Thymus (tissue), 11 donors: ENCODE data around the gene SACS. TPM values are rescaled to one million over a fixed set of nuclear protein-coding genes. Genes with fewer than 3 reads are reported as not detected.

Experiments
- DNase-seq, 9 donors: peaks; one replicate each; pipeline ENCODE4 v3.0.0-alpha.2; 2013; ENCODE audit warnings: low spot score in 9 of 9, low read depth in 6 of 9, missing footprints in 1 of 9
- H3K27ac ChIP-seq, 2 donors: one replicate each; pipeline ENCODE4 v1.5.1; 2013; ENCODE audit warnings: control low read depth in 1 of 2, low read depth in 1 of 2, low read length in 1 of 2, mild to moderate bottlenecking in 1 of 2, moderate library complexity in 1 of 2
- H3K27me3 ChIP-seq, 2 donors: one replicate each; pipeline ENCODE4 v1.5.1; 2013; ENCODE audit warnings: low read length in 1 of 2; ENCODE audit not compliant: control insufficient read depth in 2 of 2, insufficient read depth in 1 of 2
- H3K36me3 ChIP-seq, 2 donors: one replicate each; pipeline ENCODE4 v1.5.1; 2013; ENCODE audit warnings: low read length in 1 of 2, mild to moderate bottlenecking in 1 of 2, moderate library complexity in 1 of 2; ENCODE audit not compliant: control insufficient read depth in 2 of 2, insufficient read depth in 2 of 2
- H3K4me1 ChIP-seq, 2 donors: one replicate each; pipeline ENCODE4 v1.5.1; 2013; ENCODE audit warnings: low read length in 2 of 2; ENCODE audit not compliant: control insufficient read depth in 2 of 2, insufficient read depth in 2 of 2
- H3K4me3 ChIP-seq, 2 donors: one replicate each; pipeline ENCODE4 v1.5.1; 2013; ENCODE audit warnings: low read length in 2 of 2, control low read depth in 1 of 2, mild to moderate bottlenecking in 1 of 2
- H3K9me3 ChIP-seq, 2 donors: one replicate each; pipeline ENCODE4 v1.5.1; 2013; ENCODE audit warnings: low read length in 1 of 2, mild to moderate bottlenecking in 1 of 2; ENCODE audit not compliant: control insufficient read depth in 2 of 2, insufficient read depth in 1 of 2
- WGBS: extraction: QIAGEN DNeasy Blood & Tissue Kit; methylation state at CpG from one replicate; pipeline ENCODE4 v1.1.7; 2013; 5-methylcytosine and 5-hydroxymethylcytosine counted together
- polyA plus RNA-seq: library from polyadenylated mRNA; stranded (reverse); fragments of 200-250 nt; gene quantifications from one replicate; pipeline ENCODE4 v1.2.3, GENCODE V29; 2013
- total RNA-seq: library from RNA; stranded (reverse); fragments of 120-200 nt; gene quantifications from one replicate; pipeline ENCODE4 v1.2.4, GENCODE V29; 2013
- donor health status: healthy.

SACS gene
- total and polyA plus RNA-seq, 2 donors = 8.1 to 11.4 TPM

DNA sequence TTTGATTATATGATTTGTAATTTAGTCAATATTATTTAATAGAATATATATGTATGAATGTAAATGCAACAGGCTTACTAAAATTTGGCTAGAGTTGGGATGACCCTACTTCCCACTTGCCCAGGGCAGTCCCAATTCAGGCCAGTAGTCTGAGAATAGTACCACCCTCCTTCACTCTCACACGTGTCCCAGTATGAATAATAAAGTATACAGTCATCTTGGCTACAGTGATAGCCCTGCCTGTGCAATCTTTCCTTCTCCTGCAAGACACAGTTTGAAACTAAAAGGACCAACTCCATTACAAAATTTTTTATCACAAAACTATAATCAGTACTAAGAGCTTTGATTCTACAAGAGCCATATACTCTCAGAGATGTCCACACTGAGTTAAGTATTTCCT is 76.2 kb downstream of the SACS start:
- DNase-seq = no peak
- peaks cover 23 to 32% of the 10 kb centered on the region in 2 donors for H3K36me3 ChIP-seq
- 97% methylated on average over 1 of the region's 1 CpG for WGBS

DNA sequence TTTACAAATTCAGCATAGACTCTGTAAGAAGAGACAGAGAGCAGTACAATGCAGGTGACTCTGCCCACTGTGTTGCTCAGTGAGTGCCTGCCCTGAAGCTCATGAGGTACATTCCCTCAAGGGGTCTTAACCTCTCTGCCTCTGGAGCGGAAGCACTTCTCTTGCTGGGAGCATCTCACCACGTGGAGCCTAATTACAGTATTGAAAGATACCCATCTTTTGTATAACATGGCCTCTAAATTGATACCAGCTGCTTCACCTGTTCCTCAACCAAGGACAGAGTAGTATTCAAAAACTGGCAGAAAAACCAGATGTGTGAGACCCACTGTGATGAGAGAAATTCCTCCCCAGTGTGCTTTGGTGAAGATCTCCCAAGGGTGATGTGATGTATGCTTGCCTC is 77.1 kb downstream of the SACS start:
- no peak for DNase-seq
- Histone ChIP-seq H3K9me3 (no peaks in the 10 kb centered on the region), H3K27me3 (no peaks in the 10 kb centered on the region), H3K36me3 (peaks cover 20 to 27% of the 10 kb centered on the region in 2 donors), H3K27ac (no peak overlapping the region), H3K4me1 (no peaks in the 10 kb centered on the region), H3K4me3 (no peak overlapping the region)
- WGBS = 97% methylated on average over 2 of the region's 2 CpGs

More for the DNA sequence above, 76.2 kb downstream of the SACS start:
- H3K27me3 ChIP-seq = no peaks in the 10 kb centered on the region
- no peaks in the 10 kb centered on the region for H3K9me3 ChIP-seq
- H3K4me1 ChIP-seq = no peaks in the 10 kb centered on the region
- no peak overlapping the region for H3K4me3 ChIP-seq
- H3K27ac ChIP-seq = no peak overlapping the region

DNA sequence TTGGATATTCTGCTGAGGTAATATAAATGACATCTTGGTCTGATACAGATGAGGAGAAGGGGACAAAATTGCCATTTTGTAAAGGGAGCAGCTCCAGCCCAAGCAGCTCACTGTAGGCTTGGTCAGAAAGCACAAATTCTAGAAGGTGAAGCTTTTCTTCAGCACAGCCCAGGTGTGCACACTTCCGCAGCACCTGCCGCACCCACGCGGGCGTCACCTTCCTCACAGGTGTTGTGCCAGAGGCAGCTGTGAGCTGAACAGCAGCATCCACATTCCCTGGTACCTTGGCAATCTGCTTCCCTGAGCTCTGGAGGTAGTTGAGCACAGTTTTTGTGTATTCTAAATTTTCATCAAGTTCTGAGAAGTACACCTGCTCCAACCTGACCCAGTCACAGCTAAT is 79.0 kb downstream of the SACS start:
- no peaks in the 10 kb centered on the region for H3K4me1 ChIP-seq
- H3K27me3 ChIP-seq = no peaks in the 10 kb centered on the region
- peaks cover 17 to 22% of the 10 kb centered on the region in 2 donors for H3K36me3 ChIP-seq
- H3K27ac ChIP-seq = no peak overlapping the region
- no peak for DNase-seq
- WGBS = 96% methylated on average over 5 of the region's 5 CpGs
- no peak overlapping the region for H3K4me3 ChIP-seq
- no peaks in the 10 kb centered on the region for H3K9me3 ChIP-seq

DNA sequence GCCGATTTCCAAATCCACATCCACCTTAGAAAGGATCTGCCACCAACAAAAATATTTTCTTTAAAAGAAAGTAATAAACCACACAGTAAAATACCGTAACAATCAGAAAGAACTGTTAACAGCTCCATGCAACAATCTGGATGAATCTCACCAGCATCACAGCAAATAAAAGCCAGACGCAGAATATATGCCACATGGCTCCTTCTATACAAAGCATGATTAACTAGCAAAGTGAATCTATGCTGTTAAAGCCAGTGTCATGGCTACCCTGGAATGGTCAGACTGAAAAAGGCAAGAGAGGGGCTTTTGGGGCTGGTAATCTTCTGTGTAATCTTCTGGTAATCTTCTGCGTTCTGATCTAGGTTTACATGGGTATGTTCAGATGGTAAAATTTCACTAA is 81.3 kb downstream of the SACS start:
- WGBS = 74% methylated on average over 4 of the region's 4 CpGs
- DNase-seq = no peak
- Histone ChIP-seq H3K9me3 (no peaks in the 10 kb centered on the region), H3K4me1 (no peaks in the 10 kb centered on the region), H3K27ac (no peak overlapping the region), H3K4me3 (no peak overlapping the region), H3K27me3 (no peaks in the 10 kb centered on the region), H3K36me3 (peaks cover 17 to 30% of the 10 kb centered on the region in 2 donors)

DNA sequence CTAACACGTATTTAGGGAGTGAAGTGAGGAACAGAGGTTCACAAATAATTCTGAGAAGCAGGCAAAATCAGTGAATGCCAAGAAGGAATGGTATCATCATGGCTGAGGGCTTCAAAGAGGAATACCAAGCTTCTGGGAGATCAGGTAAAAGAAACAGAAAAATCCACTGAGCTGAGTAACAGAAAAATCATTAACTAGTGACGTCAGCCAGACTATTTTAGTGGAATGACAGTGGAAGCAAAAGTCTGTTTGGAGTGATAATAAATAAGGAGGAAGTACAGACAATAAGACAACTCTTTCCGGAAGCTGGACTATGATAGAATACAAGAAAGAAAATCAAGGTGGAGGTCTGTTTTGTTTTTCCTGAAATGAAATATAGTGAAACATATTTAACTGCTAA is 83.5 kb downstream of the SACS start:
- peaks cover 8 to 19% of the 10 kb centered on the region in 2 donors for H3K36me3 ChIP-seq
- 97% methylated on average over 3 of the region's 3 CpGs for WGBS

GRCh38 chr13:23349161-23349897 is 84.2 kb downstream of the SACS start:
- H3K4me3 ChIP-seq = no peak overlapping the region
- H3K27me3 ChIP-seq = no peaks in the 10 kb centered on the region
- no peaks in the 10 kb centered on the region for H3K4me1 ChIP-seq
- WGBS = 98% methylated on average over 4 of the region's 4 CpGs
- peaks cover 8 to 12% of the 10 kb centered on the region in 2 donors for H3K36me3 ChIP-seq
- no peak for DNase-seq
- H3K27ac ChIP-seq = no peak overlapping the region
- H3K9me3 ChIP-seq = no peaks in the 10 kb centered on the region

More for the DNA sequence above, 83.5 kb downstream of the SACS start:
- no peak for DNase-seq
- Histone ChIP-seq H3K27me3 (no peaks in the 10 kb centered on the region), H3K4me3 (no peak overlapping the region), H3K9me3 (no peaks in the 10 kb centered on the region), H3K4me1 (no peaks in the 10 kb centered on the region), H3K27ac (no peak overlapping the region)

- DNase-seq = no peak
- Histone ChIP-seq H3K27me3 (no peaks in the 10 kb centered on the region), H3K27ac (no peak overlapping the region), H3K36me3 (peaks cover 8 to 12% of the 10 kb centered on the region in 2 donors), H3K9me3 (no peaks in the 10 kb centered on the region), H3K4me1 (no peaks in the 10 kb centered on the region), H3K4me3 (no peak overlapping the region)
- 97% methylated on average over 4 of the region's 4 CpGs for WGBS
Measured at GRCh38 chr13:23348262-23349127, 85.0 kb downstream of the SACS start.

GRCh38 chr13:23347601-23348000 is 85.9 kb downstream of the SACS start:
- 98% methylated on average over 1 of the region's 1 CpG for WGBS
- Histone ChIP-seq H3K36me3 (peaks cover 4 to 9% of the 10 kb centered on the region in 2 donors), H3K4me3 (no peak overlapping the region)

GRCh38 chr13:23344931-23345595 is 88.4 kb downstream of the SACS start:
- Histone ChIP-seq H3K4me1 (no peaks in the 10 kb centered on the region), H3K27me3 (no peaks in the 10 kb centered on the region), H3K27ac (no peak overlapping the region), H3K36me3 (peaks cover 12 to 13% of the 10 kb centered on the region in 2 donors), H3K9me3 (no peaks in the 10 kb centered on the region), H3K4me3 (no peak overlapping the region)
- no peak for DNase-seq
- WGBS = 98% methylated on average over 4 of the region's 4 CpGs

More at GRCh38 chr13:23347601-23348000, 85.9 kb downstream of the SACS start:
- Histone ChIP-seq H3K27ac (no peak overlapping the region), H3K27me3 (no peaks in the 10 kb centered on the region), H3K9me3 (no peaks in the 10 kb centered on the region), H3K4me1 (no peaks in the 10 kb centered on the region)
- DNase-seq = no peak
